Common myeloid progenitor, CD34-positive (primary cell): ENCODE measurements around the gene ZNF669. TPM values are rescaled to one million over a fixed set of nuclear protein-coding genes. Genes with fewer than 3 reads are reported as not detected.
A peak's percentile ranks its signal among the peaks of the same experiment; 100 is the strongest.
"Not testable (repeated sequence)": the region's sequence is repeated elsewhere in the genome, so short reads cannot be mapped to it uniquely, and the experiment has no call there.

Experiments
- CTCF ChIA-PET: fragments of 350-600 bp; sonication (Branson Sonifier 250); formaldehyde crosslinking; loops from one replicate; lab custom pipeline; 2021; ENCODE audit warnings: antibody characterized with exemption; lab: Charles Lee
- POLR2A ChIA-PET: fragments of 350-600 bp; sonication (Branson Sonifier 250); formaldehyde crosslinking; loops from one replicate; lab custom pipeline; 2021; ENCODE audit warnings: antibody characterized with exemption; lab: Charles Lee
- DNase-seq, 3 donors: peaks; one replicate each; pipeline versions ENCODE4 v3.0.0 to v3.0.0-alpha.2; 2013
- H3K27ac ChIP-seq, 2 experiments: 1 replicate in 1 of 2; 2 replicates in 1 of 2; pipeline ENCODE4 v1.7.0; 2013; ENCODE audit warnings: inconsistent platforms in 2 of 2, low read length in 2 of 2, mild to moderate bottlenecking in 2 of 2, low read depth in 1 of 2, moderate library complexity in 1 of 2; ENCODE audit not compliant: severe bottlenecking in 2 of 2, insufficient read depth in 1 of 2, poor library complexity in 1 of 2
- H3K27me3 ChIP-seq, 5 experiments: replicated peaks in 2 of 5; 1 replicate in 3 of 5; 2 replicates in 2 of 5; pipeline versions ENCODE4 v1.6.1 to v1.7.0; 2013; ENCODE audit warnings: low read length in 4 of 5, mild to moderate bottlenecking in 2 of 5, moderate library complexity in 2 of 5, inconsistent platforms in 1 of 5; ENCODE audit not compliant: insufficient read depth in 5 of 5, control insufficient read depth in 4 of 5
- H3K36me3 ChIP-seq, 4 experiments: 1 replicate in 2 of 4; 2 replicates in 2 of 4; pipeline versions ENCODE4 v1.6.1 to v1.7.0; 2013; ENCODE audit warnings: low read length in 3 of 4, control low read depth in 1 of 4, mild to moderate bottlenecking in 1 of 4; ENCODE audit not compliant: control insufficient read depth in 4 of 4, insufficient read depth in 4 of 4
- H3K4me1 ChIP-seq, 4 experiments: 1 replicate in 3 of 4; 2 replicates in 1 of 4; pipeline versions ENCODE4 v1.6.1 to v1.7.1; 2013; ENCODE audit warnings: low read length in 3 of 4, mild to moderate bottlenecking in 3 of 4, control low read depth in 1 of 4, inconsistent platforms in 1 of 4, moderate library complexity in 1 of 4; ENCODE audit not compliant: control insufficient read depth in 4 of 4, insufficient read depth in 4 of 4; ENCODE audit errors: control extremely low read depth in 1 of 4
- H3K4me3 ChIP-seq, 7 experiments: 1 replicate in 4 of 7; 2 replicates in 3 of 7; pipeline versions ENCODE4 v1.5.1 to v1.7.0; 2013; ENCODE audit warnings: mild to moderate bottlenecking in 7 of 7, low read length in 6 of 7, moderate library complexity in 6 of 7, inconsistent platforms in 2 of 7, low read depth in 2 of 7, control low read depth in 1 of 7; ENCODE audit not compliant: insufficient read depth in 4 of 7, control insufficient read depth in 1 of 7; ENCODE audit errors: extremely low read depth in 1 of 7
- H3K9me3 ChIP-seq, 5 experiments: 1 replicate in 4 of 5; 2 replicates in 1 of 5; pipeline versions ENCODE4 v1.6.1 to v1.7.1; 2013; ENCODE audit warnings: low read length in 4 of 5, mild to moderate bottlenecking in 2 of 5, inconsistent platforms in 1 of 5, low read depth in 1 of 5, moderate library complexity in 1 of 5; ENCODE audit not compliant: control insufficient read depth in 4 of 5, insufficient read depth in 2 of 5; ENCODE audit errors: control extremely low read depth in 1 of 5
- WGBS: methylation state at CpG from one replicate; pipeline ENCODE4 v1.1.5; 2013; ENCODE audit not compliant: insufficient coverage; 5-methylcytosine and 5-hydroxymethylcytosine counted together
- polyA plus RNA-seq: library from polyadenylated mRNA; unstranded; fragments of 120-200 nt; gene quantifications from one replicate; pipeline ENCODE4 v1.2.1, GENCODE V29; 2013

Gene ZNF669
- polyA plus RNA-seq, result 26.0 TPM

DNA sequence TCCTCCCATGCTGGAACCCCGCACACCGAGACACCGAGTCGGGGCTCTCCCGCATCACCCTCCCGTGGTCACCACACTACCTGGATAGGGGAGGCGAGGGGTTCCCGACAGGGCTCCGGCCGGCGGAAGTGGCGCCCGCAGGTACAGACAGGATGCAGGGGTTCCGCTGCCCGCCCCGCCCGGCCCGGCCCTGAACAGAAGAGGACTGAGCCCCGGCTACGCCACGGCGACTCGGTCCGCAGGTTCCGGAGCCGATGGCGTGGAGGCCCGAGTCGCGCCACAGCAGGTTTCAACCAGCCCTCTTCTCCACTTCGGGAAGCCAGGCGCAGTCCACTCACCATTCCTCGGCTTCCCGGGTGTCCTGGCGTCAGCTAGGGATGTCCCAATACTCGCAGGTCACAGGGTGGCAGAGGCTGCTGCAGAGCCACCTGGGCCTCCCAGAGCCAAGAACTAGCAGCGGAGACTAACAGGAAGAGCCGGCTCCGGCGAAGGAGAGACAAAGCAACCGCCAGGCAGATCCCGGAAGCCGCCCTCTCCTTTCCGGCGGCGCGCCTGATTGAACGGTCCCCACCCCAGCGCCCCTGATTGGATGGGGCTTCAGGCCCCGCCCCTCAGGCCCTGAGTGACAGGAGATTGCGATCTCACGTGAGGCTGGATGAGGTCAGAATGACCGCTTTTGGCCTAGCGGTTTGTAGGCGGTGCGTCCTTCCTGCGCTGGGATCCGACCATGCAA lies at the start of gene ZNF669:
TSS of gene ZNF669 (minus strand) at position 498 of the 733 bp plus-strand sequence. CDS start at position 341, 157 bp downstream.
- DNase-seq, result peak; percentile 96 to 97 (median 97)
- ChIA-PET CTCF (no interaction called here), POLR2A (no interaction called here)
- WGBS, result 0% methylated on average over 44 of the region's 58 CpGs
- Histone ChIP-seq H3K27me3 (peaks cover 0 to 8% (median 3%) of the 10 kb centered on the region in 5 experiments), H3K27ac (peak within 1 kb of the TSS; percentile 78 to 90), H3K36me3 (peaks cover 14 to 35% (median 28%) of the 10 kb centered on the region in 4 experiments), H3K9me3 (peaks cover 7 to 49% (median 14%) of the 10 kb centered on the region in 5 experiments), H3K4me3 (peak within 1 kb of the TSS; percentile 84 to 99 (median 93)), H3K4me1 (peaks cover 0 to 10% (median 6%) of the 10 kb centered on the region in 4 experiments)

DNA sequence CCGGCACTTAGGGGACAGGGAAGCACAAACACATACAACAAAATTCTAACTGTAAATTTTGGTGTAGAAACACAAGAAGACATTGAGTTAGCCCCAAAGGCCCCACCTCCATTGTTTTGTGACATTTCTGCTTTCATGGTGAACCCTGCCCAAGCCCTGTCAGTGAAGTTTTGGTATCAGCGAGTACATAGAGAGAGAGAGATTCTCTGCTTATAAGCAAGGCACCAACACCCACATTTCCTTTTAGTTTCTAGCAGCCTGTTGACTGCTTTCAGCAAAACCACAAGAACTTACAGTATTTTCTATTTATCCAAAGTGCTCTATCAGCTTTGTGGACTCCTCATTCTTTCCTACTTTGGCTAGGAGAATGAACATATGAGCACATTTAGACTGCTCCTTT lies 43.6 kb upstream of the ZNF669 start:
- WGBS, result 100% methylated on average over 1 of the region's 2 CpGs
- peaks cover 12 to 87% (median 49%) of the 10 kb centered on the region in 5 experiments for H3K9me3 ChIP-seq
- H3K4me3 ChIP-seq, result peak overlapping the region in 1 of 7 experiments; percentile 10
- peaks cover 8 to 72% (median 42%) of the 10 kb centered on the region in 4 experiments for H3K36me3 ChIP-seq
- ChIA-PET CTCF (interaction anchor here (0.7 to 1.3 kb wide), 2 partner anchors 42 to 87 kb away, joined by 3 read pairs; no protein-coding TSS in a partner anchor), POLR2A (no interaction called here)
- no peak overlapping the region for H3K27ac ChIP-seq
- DNase-seq, result no peak
- H3K4me1 ChIP-seq, result no peaks in the 10 kb centered on the region
- no peaks in the 10 kb centered on the region for H3K27me3 ChIP-seq

DNA sequence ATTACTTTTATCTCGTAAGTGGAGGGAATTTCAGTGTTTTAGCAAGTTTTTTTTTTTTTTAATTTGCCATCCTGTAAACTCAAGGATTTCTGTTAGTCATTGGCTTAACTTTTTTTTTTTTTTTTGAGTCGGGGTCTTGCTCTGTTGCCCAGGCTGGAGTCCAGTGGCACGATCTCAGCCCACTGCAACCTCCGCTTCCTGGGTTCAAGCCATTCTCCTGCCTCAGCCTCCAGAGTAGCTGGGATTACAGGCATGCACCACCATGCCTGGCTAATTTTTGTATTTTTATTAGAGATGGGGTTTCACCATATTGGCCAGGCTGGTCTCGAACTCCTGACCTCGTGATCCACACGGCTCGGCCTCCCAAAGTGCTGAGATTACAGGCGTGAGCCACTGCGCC lies 43.0 kb upstream of the ZNF669 start:
- H3K27ac ChIP-seq, H3K4me1 ChIP-seq, DNase-seq, POLR2A ChIA-PET, H3K27me3 ChIP-seq: not testable (repeated sequence)
- CTCF ChIA-PET, result interaction anchor here (0.7 to 1.3 kb wide), 2 partner anchors 41 to 86 kb away, joined by 3 read pairs; no protein-coding TSS in a partner anchor
- Histone ChIP-seq H3K4me3 (peak overlapping the region in 1 of 7 experiments; percentile 10), H3K9me3 (peaks cover 9 to 86% (median 51%) of the 10 kb centered on the region in 5 experiments), H3K36me3 (peaks cover 9 to 70% (median 40%) of the 10 kb centered on the region in 4 experiments)
- 98% methylated on average over 8 of the region's 10 CpGs for WGBS

GRCh38 chr1:247146671-247147070 lies 42.5 kb upstream of the ZNF669 start:
- H3K36me3 ChIP-seq, result peaks cover 14 to 75% (median 42%) of the 10 kb centered on the region in 4 experiments

DNA sequence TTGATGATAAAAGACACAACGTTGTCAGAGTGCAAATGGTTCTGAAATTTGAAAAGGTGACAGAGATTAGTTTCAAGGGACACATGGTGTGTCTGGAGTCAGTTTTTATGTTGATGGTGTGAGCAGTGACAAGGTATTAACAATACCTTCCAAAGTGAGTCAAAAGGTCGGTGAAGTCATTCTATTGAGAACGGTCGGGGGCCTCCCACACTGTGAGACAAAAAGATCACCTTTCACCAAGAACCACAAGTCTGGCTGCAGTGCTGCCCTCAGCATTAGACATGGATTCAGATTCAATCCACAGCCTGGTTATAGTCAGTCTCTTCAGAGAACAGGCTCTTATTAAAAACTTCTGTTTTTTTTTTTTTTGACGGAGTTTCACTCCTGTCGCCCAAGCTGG lies 41.1 kb upstream of the ZNF669 start:
- Histone ChIP-seq H3K36me3 (peaks cover 18 to 82% (median 49%) of the 10 kb centered on the region in 4 experiments), H3K4me1 (no peaks in the 10 kb centered on the region), H3K9me3 (peaks cover 9 to 91% (median 70%) of the 10 kb centered on the region in 5 experiments), H3K27ac (no peak overlapping the region), H3K4me3 (no peak overlapping the region), H3K27me3 (no peaks in the 10 kb centered on the region)
- WGBS, result 97% methylated on average over 6 of the region's 6 CpGs
- CTCF ChIA-PET, result no interaction called here
- POLR2A ChIA-PET, result no interaction called here
- DNase-seq, result no peak

More at GRCh38 chr1:247146671-247147070, 42.5 kb upstream of the ZNF669 start:
- Histone ChIP-seq H3K4me1 (no peaks in the 10 kb centered on the region), H3K27ac (no peak overlapping the region), H3K9me3 (peaks cover 9 to 86% (median 56%) of the 10 kb centered on the region in 5 experiments), H3K4me3 (peak overlapping the region in 1 of 7 experiments; percentile 31), H3K27me3 (no peaks in the 10 kb centered on the region)
- ChIA-PET POLR2A (no interaction called here), CTCF (interaction anchor here (1.3 kb wide), 1 partner anchor 41 kb away, joined by 3 read pairs; no protein-coding TSS in a partner anchor)
- WGBS, result 100% methylated on average over 3 of the region's 3 CpGs
- DNase-seq, result no peak

GRCh38 chr1:247139557-247139956 lies 35.4 kb upstream of the ZNF669 start:
- H3K4me3 ChIP-seq, CTCF ChIA-PET, H3K27me3 ChIP-seq, H3K27ac ChIP-seq, H3K4me1 ChIP-seq, DNase-seq: not testable (repeated sequence)
- POLR2A ChIA-PET, result interaction anchor here (1.0 kb wide), 1 partner anchor 29 kb away, joined by 3 read pairs; no protein-coding TSS in a partner anchor
- Histone ChIP-seq H3K9me3 (peaks cover 6 to 78% (median 52%) of the 10 kb centered on the region in 5 experiments), H3K36me3 (peaks cover 6 to 39% (median 28%) of the 10 kb centered on the region in 4 experiments)

- H3K27me3 ChIP-seq, result no peaks in the 10 kb centered on the region
- no peak overlapping the region for H3K4me3 ChIP-seq
- WGBS, result 98% methylated on average over 10 of the region's 10 CpGs
- ChIA-PET CTCF (interaction anchor here (1.3 kb wide), 1 partner anchor 12 kb away, joined by 3 read pairs; no protein-coding TSS in a partner anchor), POLR2A (no interaction called here)
- H3K27ac ChIP-seq, result no peak overlapping the region
- DNase-seq, result no peak
- H3K4me1 ChIP-seq, result peaks cover 0 to 5% (median 0%) of the 10 kb centered on the region in 4 experiments
- H3K9me3 ChIP-seq, result peaks cover 2 to 44% (median 32%) of the 10 kb centered on the region in 5 experiments
- peaks cover 6 to 28% (median 13%) of the 10 kb centered on the region in 4 experiments for H3K36me3 ChIP-seq
Measured at GRCh38 chr1:247131236-247131635, 27.1 kb upstream of the ZNF669 start.
